HL-60 (cell line): Measurements from ENCODE around the gene TENM4.

Source experiments
- CTCF ChIP-seq: IDR thresholded peaks from one replicate; pipeline ENCODE4 v1.5.1; 2011; ENCODE audit warnings: low read length, control low read depth, inconsistent platforms; ENCODE audit not compliant: insufficient read depth
- GABPA ChIP-seq: IDR thresholded peaks from 2 replicates; pipeline ENCODE4 v1.6.1; 2012; ENCODE audit warnings: low read depth
- REST ChIP-seq: IDR thresholded peaks from 2 replicates; pipeline ENCODE4 v1.6.1; 2012; ENCODE audit warnings: low read depth; ENCODE audit not compliant: insufficient replicate concordance
- SPI1 ChIP-seq: IDR thresholded peaks from 2 replicates; pipeline ENCODE4 v1.6.1; 2012; ENCODE audit warnings: low read depth, mild to moderate bottlenecking, borderline replicate concordance

- TF ChIP-seq CTCF, result no peak
- no peak for TF ChIP-seq SPI1
- no peak for TF ChIP-seq REST
- TF ChIP-seq GABPA, result no peak
Measured at GRCh38 chr11:79068356-79068755, 372.5 kb downstream of the TENM4 start.
